K562 (cell line): Measurements from ENCODE around the gene CCL4. TPM values are rescaled to one million over a fixed set of nuclear protein-coding genes. Genes with fewer than 3 reads are reported as not detected.

Source experiments
- CEBPG ChIP-seq, 3 experiments: fragments of 200-800 bp in 1 of 3; sonication (Bioruptor generic) in 1 of 3; sonication (generic) in 1 of 3; formaldehyde crosslinking in 1 of 3; IDR thresholded peaks in 2 of 3; conservative IDR thresholded peaks in 1 of 3; 2 replicates each; pipeline versions ENCODE4 v1.6.1 to v1.8.0; 2016 to 2022; ENCODE audit warnings: missing compliant biosample characterization in 2 of 3, missing genetic modification characterization in 2 of 3, mild to moderate bottlenecking in 1 of 3, missing genetic modification reagents in 1 of 3
- MLLT1 ChIP-seq, 2 experiments: fragments of 450-650 bp; IDR thresholded peaks; 2 replicates each; pipeline ENCODE4 v1.6.1; 2016
- PRPF4 ChIP-seq: fragments of 200-400 bp; formaldehyde crosslinking; IDR thresholded peaks from one replicate; pipeline ENCODE4 v1.6.1; 2017; ENCODE audit warnings: low read length, low read depth, mild to moderate bottlenecking; ENCODE audit not compliant: insufficient read depth, poor library complexity, severe bottlenecking
- RAD21 ChIP-seq, 2 experiments: fragments of 250-450 bp in 1 of 2; fragments of 450-650 bp in 1 of 2; sonication (Bioruptor Pico) in 1 of 2; formaldehyde crosslinking in 1 of 2; IDR thresholded peaks in 1 of 2; conservative IDR thresholded peaks in 1 of 2; 2 replicates each; pipeline versions ENCODE4 v1.4.0 to v1.8.0; 2020 to 2022; ENCODE audit warnings: mild to moderate bottlenecking in 2 of 2, moderate library complexity in 1 of 2
- RBM17 ChIP-seq: fragments of 200-400 bp; formaldehyde crosslinking; IDR thresholded peaks from 2 replicates; pipeline ENCODE4 v1.6.1; 2017; ENCODE audit warnings: low read depth, mild to moderate bottlenecking, low read length, borderline replicate concordance
- REST ChIP-seq, 2 experiments: fragments of 450-650 bp; formaldehyde crosslinking in 1 of 2; IDR thresholded peaks; 2 replicates each; pipeline versions ENCODE4 v1.4.0 to v1.6.1; 2014 to 2020; ENCODE audit warnings: mild to moderate bottlenecking in 2 of 2, borderline replicate concordance in 1 of 2, low read depth in 1 of 2
- SIN3B ChIP-seq: fragments of 450-650 bp; IDR thresholded peaks from 2 replicates; pipeline ENCODE4 v1.6.1; 2017; ENCODE audit warnings: low read depth, mild to moderate bottlenecking, moderate library complexity
- SMARCB1 ChIP-seq: IDR thresholded peaks from 2 replicates; pipeline ENCODE4 v1.6.1; 2011; ENCODE audit warnings: improper control_type of control experiment, low read depth; ENCODE audit not compliant: insufficient read length
- SREBF2 ChIP-seq: sonication (generic); formaldehyde crosslinking; IDR thresholded peaks from 2 replicates; pipeline ENCODE4 v1.4.0; 2020; ENCODE audit warnings: mild to moderate bottlenecking, missing genetic modification reagents
- SRSF9 ChIP-seq: fragments of 200-400 bp; formaldehyde crosslinking; IDR thresholded peaks from 2 replicates; pipeline ENCODE4 v1.6.1; 2017; ENCODE audit warnings: low read depth, low read length, borderline replicate concordance
- ZNF146 ChIP-seq: IDR thresholded peaks from one replicate; pipeline ENCODE4 v1.6.1; 2018; ENCODE audit warnings: missing compliant biosample characterization; ENCODE audit not compliant: unreplicated experiment
- ZNF511 ChIP-seq: sonication (generic); formaldehyde crosslinking; IDR thresholded peaks from 2 replicates; pipeline ENCODE4 v1.8.0; 2022; ENCODE audit warnings: mild to moderate bottlenecking, missing genetic modification reagents
- ZNF740 ChIP-seq, 3 experiments: fragments of 200-800 bp in 1 of 3; sonication (Bioruptor generic) in 1 of 3; sonication (generic) in 1 of 3; formaldehyde crosslinking in 1 of 3; IDR thresholded peaks; 2 replicates each; pipeline versions ENCODE4 v1.6.1 to v1.8.0; 2016 to 2022; ENCODE audit warnings: mild to moderate bottlenecking in 2 of 3, missing compliant biosample characterization in 2 of 3, missing genetic modification characterization in 2 of 3, missing genetic modification reagents in 1 of 3
- polyA plus RNA-seq, 8 experiments: library from polyadenylated mRNA; depleted of rRNA in 4 of 8; stranded (reverse) in 5 of 8; unstranded in 3 of 8; fragments of >200 nt; fragmentation: Nextera tagmentation in 2 of 8; fragmentation: Illumina TruSeq in 1 of 8; extraction: Ambion mirVana in 2 of 8; extraction: Trizol in 1 of 8; gene quantifications; 2 replicates each; pipeline versions ENCODE4 v1.2.1 to v1.2.3, GENCODE V29; 2011 to 2014; ENCODE audit warnings: inconsistent platforms in 1 of 8, missing spikeins in 1 of 8
- total RNA-seq, 7 experiments: library from RNA; depleted of rRNA in 6 of 7; stranded (reverse); fragments of >200 nt in 6 of 7; fragmentation: Illumina TruSeq in 2 of 7; extraction: Trizol in 2 of 7; gene quantifications; 2 replicates each; pipeline versions ENCODE4 v1.2.1 to v1.2.3, GENCODE V29; 2011 to 2021; ENCODE audit warnings: low replicate concordance in 1 of 7

CCL4 gene
- total and polyA plus RNA-seq, 9 of the 15 experiments (the other 6 are each of a cell fraction or from before 2014, with no cell fraction given) = 0.91 TPM; not detected in 8

- TF ChIP-seq SIN3B = 0 out of 2 replicates have a peak, but pooled peaks have one; percentile 14
- TF ChIP-seq PRPF4 = no peak
- no peak for TF ChIP-seq CEBPG (CRISPR knock-in tag; IDR thresholded peaks at IDR 0.05)
- peak; percentile 38 to 42; a peak in 2 of 4 replicates for TF ChIP-seq CEBPG (tag; conservative IDR thresholded peaks at IDR 0.05 in 1 of 2, IDR thresholded peaks at IDR 0.05 in 1 of 2)
- no peak for TF ChIP-seq MLLT1 (IDR thresholded peaks at IDR 0.05)
- no peak for TF ChIP-seq ZNF146 (CRISPR knock-in tag)
- TF ChIP-seq SMARCB1 = no peak
- TF ChIP-seq SRSF9 = no peak
- TF ChIP-seq RBM17 = no peak
- no peak for TF ChIP-seq ZNF740 (CRISPR knock-in tag; IDR thresholded peaks at IDR 0.05)
- TF ChIP-seq ZNF740 (tag; IDR thresholded peaks at IDR 0.05) = no peak
- peak; percentile 78 to 88 for TF ChIP-seq RAD21 (CRISPR knock-in tag; conservative IDR thresholded peaks at IDR 0.05 in 1 of 2, IDR thresholded peaks at IDR 0.05 in 1 of 2)
- TF ChIP-seq ZNF511 (CRISPR knock-in tag) = no peak
- peak; percentile 68 for TF ChIP-seq REST (IDR thresholded peaks at IDR 0.05; ENCODE audit: borderline replicate concordance)
- no peak for TF ChIP-seq REST (CRISPR knock-in tag; IDR thresholded peaks at IDR 0.05; ENCODE audit: low read depth)
- TF ChIP-seq SREBF2 = no peak
Observed at GRCh38 chr17:36148559-36149295, 45.1 kb downstream of the CCL4 start (continued).
